Endothelial cell of umbilical vein (primary cell): ENCODE measurements around the gene FAM234B.

ENCODE experiments used
- CTCF ChIP-seq, 2 donors: IDR thresholded peaks; 1 replicate in 1 of 2; 2 replicates in 1 of 2; pipeline ENCODE4 v1.5.1; 2011; ENCODE audit warnings: low read length in 2 of 2, mild to moderate bottlenecking in 2 of 2, moderate library complexity in 2 of 2, control low read depth in 1 of 2, inconsistent platforms in 1 of 2, low read depth in 1 of 2; ENCODE audit not compliant: insufficient read depth in 1 of 2; ENCODE audit errors: extremely low read depth in 1 of 2
- EZH2 ChIP-seq: IDR thresholded peaks from 2 replicates; pipeline ENCODE4 v1.6.1; 2012; ENCODE audit warnings: borderline replicate concordance, low read depth, mild to moderate bottlenecking, moderate library complexity, low read length, inconsistent platforms; ENCODE audit not compliant: severe bottlenecking
- POLR2A ChIP-seq: IDR thresholded peaks from 2 replicates; pipeline ENCODE4 v1.6.1; 2012; ENCODE audit warnings: low read depth, mild to moderate bottlenecking, control low read depth, low read length
- POLR2AphosphoS5 ChIP-seq: IDR thresholded peaks from 2 replicates; pipeline ENCODE4 v1.6.1; 2012; ENCODE audit warnings: low read depth, mild to moderate bottlenecking, control low read depth, low read length, moderate library complexity; ENCODE audit not compliant: insufficient read depth

DNA sequence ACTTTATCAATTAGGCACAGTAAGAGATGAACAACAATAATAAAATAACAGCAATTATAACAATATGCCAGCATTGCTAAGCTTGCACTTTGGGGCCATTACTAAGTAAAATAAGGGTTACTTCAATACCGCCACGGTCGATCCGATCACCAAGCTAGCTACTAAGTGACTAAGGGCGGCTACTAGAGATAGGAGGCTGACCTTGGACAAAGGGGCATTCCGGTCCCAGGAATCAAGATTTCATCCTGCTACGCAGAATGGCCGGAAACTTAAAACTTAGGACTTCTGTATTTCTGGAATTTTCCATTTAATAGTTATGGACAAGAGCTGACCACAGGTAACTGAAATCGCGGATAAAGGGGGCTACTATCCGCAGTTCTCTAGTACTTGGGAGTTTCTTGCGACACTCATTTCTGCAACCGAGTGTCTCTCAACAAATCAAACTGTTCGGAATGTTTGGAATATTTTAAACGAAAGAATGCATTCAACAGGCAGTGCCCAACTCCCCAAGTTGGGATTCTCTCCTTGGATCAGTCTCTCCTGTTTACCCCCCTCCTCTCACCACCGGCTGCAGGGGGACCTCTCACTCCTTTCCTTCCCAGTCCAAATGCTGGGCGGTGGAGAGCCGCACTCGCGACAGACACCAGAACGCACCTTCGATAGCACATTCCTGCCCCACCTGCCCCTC is 44.8 kb upstream of the FAM234B start:
- TF ChIP-seq CTCF (IDR thresholded peaks at IDR 0.05; ENCODE audit: extremely low read depth in 1 of 2, insufficient read depth in 1 of 2, low read depth in 1 of 2, low read length in 2 of 2) (no peak), POLR2A (no peak), POLR2AphosphoS5 (no peak), EZH2 (no peak)
